NCI-H1436 treated with DMSO at 0.1 percent for 48 hours (cell line): ENCODE results near the gene SETBP1.
"Not testable (repeated sequence)": the region's sequence is repeated elsewhere in the genome, so short reads cannot be mapped to it uniquely, and the experiment has no call there.

ENCODE experiments used
- DNase-seq: peaks from one replicate; lab custom pipeline; 2025; lab: John Stamatoyannopoulos, UW

Gene SETBP1

GRCh38 chr18:44704135-44704789 is 23.6 kb downstream of the SETBP1 start:
- no peak for DNase-seq

GRCh38 chr18:44705075-44705675 is 24.5 kb downstream of the SETBP1 start:
- DNase-seq, result no peak

GRCh38 chr18:44708451-44709083 is 27.9 kb downstream of the SETBP1 start:
- no peak for DNase-seq

- DNase-seq, result no peak
These were observed 28.8 kb downstream of the SETBP1 start for GRCh38 chr18:44709307-44710126.

- no peak for DNase-seq
These were observed 30.2 kb downstream of the SETBP1 start for GRCh38 chr18:44710931-44711330.

GRCh38 chr18:44712025-44712424 is 31.3 kb downstream of the SETBP1 start:
- no peak for DNase-seq

GRCh38 chr18:44713435-44713834 is 32.7 kb downstream of the SETBP1 start:
- no peak for DNase-seq

- DNase-seq, result no peak
These were observed 33.7 kb downstream of the SETBP1 start for GRCh38 chr18:44714376-44714775.

GRCh38 chr18:44715245-44715644 is 34.6 kb downstream of the SETBP1 start:
- no peak for DNase-seq

GRCh38 chr18:44715842-44716241 is 35.2 kb downstream of the SETBP1 start:
- no peak for DNase-seq

GRCh38 chr18:44716697-44717163 is 36.0 kb downstream of the SETBP1 start:
- no peak for DNase-seq

GRCh38 chr18:44719519-44720060 is 38.9 kb downstream of the SETBP1 start:
- DNase-seq, result no peak

GRCh38 chr18:44721748-44722147 is 41.1 kb downstream of the SETBP1 start:
- DNase-seq, result not testable (repeated sequence)

GRCh38 chr18:44723411-44723810 is 42.7 kb downstream of the SETBP1 start:
- DNase-seq, result no peak

GRCh38 chr18:44724105-44724778 is 43.6 kb downstream of the SETBP1 start:
- DNase-seq, result no peak

- no peak for DNase-seq
These were observed 44.8 kb downstream of the SETBP1 start for GRCh38 chr18:44725300-44726058.

- DNase-seq, result no peak
These were observed 45.4 kb downstream of the SETBP1 start for GRCh38 chr18:44726059-44726421.

GRCh38 chr18:44727291-44727690 is 46.6 kb downstream of the SETBP1 start:
- DNase-seq, result no peak

GRCh38 chr18:44729631-44730101 is 49.0 kb downstream of the SETBP1 start:
- DNase-seq, result no peak

GRCh38 chr18:44730803-44731529 is 50.3 kb downstream of the SETBP1 start:
- DNase-seq, result no peak
